GM18502 (cell line): ENCODE data around the gene ASCL3.
"Not testable (repeated sequence)": the region's sequence is repeated elsewhere in the genome, so short reads cannot be mapped to it uniquely, and the experiment has no call there.

Source experiments
- ATAC-seq: cut with Tn5 transposase; IDR thresholded peaks from one replicate; pipeline ENCODE4 v1.9.1; 2021; ENCODE audit warnings: mild to moderate bottlenecking; ENCODE audit not compliant: unreplicated experiment, poor library complexity

Gene ASCL3

GRCh38 chr11:8942518-8943066 lies at the start of gene ASCL3:
Gene ASCL3, minus strand, starts transcription at chr11:8943016. Its CDS starts 4,855 bp downstream, at chr11:8938161.
- no peak for ATAC-seq

DNA sequence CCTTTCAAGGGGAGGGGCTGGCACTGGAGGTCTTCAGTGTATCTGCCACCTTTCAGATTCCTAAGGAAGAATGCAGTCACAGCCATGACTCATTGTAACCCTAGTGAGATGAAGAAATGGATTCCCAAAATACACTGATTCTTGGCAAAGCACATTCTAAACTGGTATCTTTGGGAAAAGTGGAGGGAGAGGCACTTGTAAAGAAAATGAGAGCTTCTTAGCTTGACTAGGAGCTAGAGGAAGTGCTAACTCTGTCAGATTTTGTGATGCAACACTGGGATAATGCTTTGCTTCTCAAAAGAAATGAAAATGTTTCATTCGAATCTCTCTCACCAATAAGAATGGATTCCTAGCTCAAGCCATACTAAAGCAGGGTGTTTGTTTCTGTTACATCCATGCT lies 46.6 kb upstream of the ASCL3 start:
- no peak for ATAC-seq

GRCh38 chr11:8988329-8989234 lies 45.8 kb upstream of the ASCL3 start:
- no peak for ATAC-seq

GRCh38 chr11:8987446-8987845 lies 44.6 kb upstream of the ASCL3 start:
- ATAC-seq: no peak

DNA sequence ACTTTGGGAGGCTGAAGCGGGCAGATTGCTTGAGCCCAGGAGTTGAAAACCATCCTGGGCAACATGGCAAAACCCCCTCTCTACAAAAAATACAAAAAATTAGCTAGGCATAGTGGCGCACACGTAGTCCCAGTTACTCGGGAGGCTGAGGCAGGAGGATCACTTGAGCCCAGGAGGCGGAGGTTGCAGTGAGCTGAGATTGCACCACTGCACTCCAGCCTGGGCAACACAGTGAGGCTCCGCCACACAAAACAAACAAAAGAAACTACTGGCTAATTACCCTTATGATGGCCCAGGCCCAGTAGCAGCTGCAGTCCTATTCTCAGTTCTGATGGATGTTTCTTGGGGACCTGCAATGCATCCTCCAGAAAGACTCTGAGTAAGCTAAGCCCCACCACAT lies 44.0 kb upstream of the ASCL3 start:
- not testable (repeated sequence) for ATAC-seq

DNA sequence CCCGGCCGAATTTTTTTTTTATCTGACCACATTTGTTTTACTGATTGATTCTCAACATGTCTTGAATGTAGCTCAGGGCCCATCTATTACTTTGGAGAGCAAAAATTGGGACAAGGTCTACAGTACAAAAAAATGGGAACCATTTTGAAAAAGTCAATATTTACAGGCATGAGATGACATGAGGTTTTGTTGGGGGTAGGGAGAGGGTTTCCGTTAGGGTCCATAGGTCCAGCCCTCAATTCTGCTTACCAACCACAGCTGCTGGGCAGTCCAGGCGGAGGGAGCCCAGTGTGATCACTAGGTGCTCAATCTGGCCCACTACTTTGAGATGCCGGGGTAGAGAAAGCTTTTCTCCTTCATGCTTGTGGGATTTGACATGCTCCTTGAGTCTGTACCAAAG lies 42.6 kb upstream of the ASCL3 start:
- ATAC-seq: no peak

DNA sequence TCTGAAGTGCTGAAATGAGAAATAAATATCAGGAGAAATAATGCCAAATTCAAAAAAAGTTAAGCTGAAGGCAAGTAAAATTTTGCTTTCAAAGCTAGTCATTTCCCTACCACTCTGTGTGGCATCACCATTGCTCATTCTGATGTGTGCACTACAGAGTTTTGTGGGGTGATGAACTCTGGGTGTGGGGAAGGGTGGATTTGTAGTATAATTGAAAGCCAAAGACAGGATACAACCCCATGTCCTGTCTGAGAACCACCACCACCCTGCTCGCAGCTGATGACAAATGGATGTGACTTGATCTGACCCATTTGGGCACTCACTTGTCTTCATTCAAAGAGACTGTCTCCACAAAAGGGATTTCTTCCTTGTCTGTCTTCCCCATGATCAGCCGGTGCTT lies 40.7 kb upstream of the ASCL3 start:
- no peak for ATAC-seq

- no peak for ATAC-seq
These were observed 37.7 kb upstream of the ASCL3 start for GRCh38 chr11:8980485-8980884.

DNA sequence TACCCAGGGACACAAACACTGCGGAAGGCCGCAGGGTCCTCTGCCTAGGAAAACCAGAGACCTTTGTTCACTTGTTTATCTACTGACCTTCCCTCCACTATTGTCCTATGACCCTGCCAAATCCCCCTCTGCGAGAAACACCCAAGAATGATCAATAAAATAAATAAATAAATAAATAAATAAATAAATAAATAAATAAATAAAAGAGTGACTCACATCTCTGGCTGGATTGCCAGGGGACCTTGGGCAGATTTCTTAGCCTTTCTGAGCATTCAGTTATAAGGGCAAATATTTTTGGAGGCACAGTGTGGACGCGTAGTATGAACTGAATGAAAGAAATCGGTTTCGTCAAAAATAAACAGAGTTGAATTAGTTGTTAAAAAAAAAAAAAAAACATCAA lies 36.5 kb upstream of the ASCL3 start:
- ATAC-seq: not testable (repeated sequence)

- no peak for ATAC-seq
These were observed 30.3 kb upstream of the ASCL3 start for GRCh38 chr11:8973121-8973520.

GRCh38 chr11:8971924-8972316 lies 29.1 kb upstream of the ASCL3 start:
- no peak for ATAC-seq

- ATAC-seq: no peak
These were observed 28.5 kb upstream of the ASCL3 start for GRCh38 chr11:8971196-8971923.

DNA sequence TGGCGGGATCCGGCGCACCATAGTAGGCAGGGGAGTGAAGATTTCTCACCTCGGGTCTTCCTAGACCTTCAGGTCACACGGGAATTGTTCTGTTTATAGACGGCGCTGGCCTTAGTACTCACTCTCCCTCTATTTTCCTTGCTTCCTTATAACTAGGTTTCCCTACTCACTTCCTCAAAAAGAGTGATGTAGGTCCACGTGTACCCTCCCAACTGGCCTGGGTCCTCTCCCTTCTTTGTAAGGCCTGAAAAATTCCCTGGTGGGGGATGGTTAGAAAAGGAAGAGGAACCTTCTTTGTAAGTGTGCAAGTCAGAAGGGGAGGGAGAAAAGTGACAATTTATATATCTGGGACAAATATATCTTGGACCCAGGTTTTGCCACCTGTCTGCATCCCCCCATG lies 24.4 kb upstream of the ASCL3 start:
- ATAC-seq: no peak

DNA sequence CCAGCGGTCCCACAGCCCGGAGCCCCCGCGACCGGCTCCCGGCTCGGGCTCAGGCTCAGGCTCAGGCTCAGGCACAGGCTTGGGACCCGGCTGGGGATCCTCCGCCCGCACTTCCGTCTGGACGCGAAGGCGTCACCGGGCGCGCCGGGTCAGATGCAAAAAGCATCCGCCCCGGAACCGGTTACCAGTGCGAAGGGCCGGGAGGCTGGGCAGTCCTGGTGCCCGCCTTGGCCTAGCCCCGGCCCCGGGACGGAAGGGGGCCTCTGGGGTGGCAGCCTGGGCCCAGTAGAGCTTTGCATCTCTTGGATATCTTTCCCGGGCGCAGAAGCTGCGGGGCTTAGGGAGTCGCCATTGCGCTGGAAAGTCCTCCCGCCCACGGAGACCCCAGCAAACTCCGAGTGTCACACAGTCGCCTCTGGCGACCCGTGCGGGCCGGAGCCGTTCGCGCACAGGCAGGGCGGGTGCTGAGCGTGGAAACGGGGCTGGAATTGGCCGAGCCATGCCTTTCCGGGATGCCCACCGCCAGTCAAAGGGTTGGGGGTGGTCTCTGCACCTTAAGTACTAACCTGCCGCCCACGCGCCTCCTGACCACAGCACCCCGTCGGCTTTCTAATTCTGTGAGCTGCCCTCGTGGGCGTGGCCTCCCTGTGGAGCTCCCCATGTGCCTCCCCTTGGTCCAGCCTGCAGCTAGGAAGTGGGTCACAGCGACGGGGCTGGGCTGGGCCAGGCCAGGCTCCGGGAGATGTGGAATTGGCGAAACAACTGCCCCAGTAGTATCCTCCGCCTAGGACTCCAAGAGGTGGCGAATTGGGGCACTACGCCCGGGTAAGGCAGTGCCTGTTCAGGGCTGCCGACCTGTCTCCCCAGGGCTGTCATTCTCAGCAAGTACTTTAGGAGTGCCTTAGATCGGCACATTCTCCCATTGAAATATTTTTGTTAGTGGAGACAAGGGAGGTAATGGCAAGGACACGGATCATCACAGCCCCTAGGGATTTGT lies 21.8 kb upstream of the ASCL3 start, which contains the start of gene TMEM9B:
Gene TMEM9B, minus strand, starts transcription at position 119 of the 997 bp plus-strand sequence. CDS start 129 bp downstream, outside the sequence.
- peak; percentile 87 for ATAC-seq

DNA sequence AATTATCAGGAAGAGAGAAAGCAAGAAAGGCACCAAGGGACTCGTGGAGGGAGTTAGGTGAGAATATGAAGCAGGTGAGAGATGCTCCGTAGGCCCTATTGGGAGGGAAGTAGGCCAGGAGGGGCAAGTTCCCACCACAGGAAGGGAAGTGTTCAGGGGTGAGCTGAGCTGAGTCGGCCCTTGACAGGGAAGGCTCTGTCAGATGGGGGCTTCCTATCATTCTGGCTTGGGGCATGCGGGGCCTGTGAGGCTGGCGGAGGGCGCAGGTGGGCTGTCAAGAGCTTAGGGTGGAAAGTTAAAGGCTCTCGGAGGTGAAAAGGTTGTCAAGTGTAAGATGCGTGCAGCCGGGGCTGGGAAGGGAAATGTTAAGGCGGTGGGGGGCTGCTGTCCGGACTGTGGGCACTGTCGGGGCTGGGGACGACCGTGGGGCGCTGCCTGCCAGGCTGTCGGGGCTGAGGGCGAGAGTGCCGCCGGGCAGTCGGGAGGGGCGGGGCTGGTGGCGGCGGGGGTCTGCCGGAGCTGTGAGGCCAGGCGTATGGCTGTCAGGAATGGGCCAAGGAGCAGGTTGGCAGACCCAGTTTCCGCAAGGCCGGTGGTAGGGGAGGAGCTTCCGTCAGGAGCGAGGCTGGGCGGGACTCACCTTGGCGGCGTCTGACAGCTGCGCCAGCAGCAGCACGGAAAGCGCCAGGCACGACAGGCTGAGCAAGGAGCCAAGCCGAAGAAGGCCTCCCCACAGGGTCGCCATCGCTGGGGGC lies 20.9 kb upstream of the ASCL3 start:
- ATAC-seq: peak; percentile 69

- ATAC-seq: no peak
These were observed 20.0 kb upstream of the ASCL3 start for GRCh38 chr11:8962841-8963240.

GRCh38 chr11:8961401-8961800 lies 18.6 kb upstream of the ASCL3 start:
- ATAC-seq: no peak

DNA sequence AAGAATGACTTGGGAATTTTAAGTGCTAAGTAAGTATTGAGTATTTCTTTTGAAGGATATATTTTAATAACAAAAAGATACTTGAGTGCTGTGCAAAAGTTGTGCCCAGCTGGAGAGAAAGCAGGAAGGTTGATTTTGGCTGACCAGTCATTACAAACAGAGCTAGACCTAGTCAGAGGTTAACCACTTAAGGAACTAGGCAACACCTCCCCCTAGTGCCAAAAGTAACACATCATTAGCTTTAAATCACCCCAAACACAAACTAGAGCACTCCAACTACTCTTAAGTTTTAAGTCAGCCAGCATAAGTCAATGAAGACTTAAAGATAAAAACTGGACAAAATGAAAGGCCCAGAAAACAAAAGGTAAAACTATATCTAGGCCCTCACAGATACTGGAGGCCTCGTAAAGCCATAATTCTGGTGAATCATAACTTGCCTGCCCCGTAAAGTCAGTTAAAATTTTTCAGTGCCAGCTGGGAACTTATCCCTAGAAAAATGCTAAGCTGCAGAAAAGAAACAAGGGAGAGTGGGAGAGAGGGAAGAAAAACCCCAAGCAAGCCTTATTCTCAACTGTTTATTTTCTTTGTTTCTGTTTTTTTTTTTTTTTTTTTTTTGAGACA lies 16.8 kb upstream of the ASCL3 start:
- peak; percentile 45 for ATAC-seq

DNA sequence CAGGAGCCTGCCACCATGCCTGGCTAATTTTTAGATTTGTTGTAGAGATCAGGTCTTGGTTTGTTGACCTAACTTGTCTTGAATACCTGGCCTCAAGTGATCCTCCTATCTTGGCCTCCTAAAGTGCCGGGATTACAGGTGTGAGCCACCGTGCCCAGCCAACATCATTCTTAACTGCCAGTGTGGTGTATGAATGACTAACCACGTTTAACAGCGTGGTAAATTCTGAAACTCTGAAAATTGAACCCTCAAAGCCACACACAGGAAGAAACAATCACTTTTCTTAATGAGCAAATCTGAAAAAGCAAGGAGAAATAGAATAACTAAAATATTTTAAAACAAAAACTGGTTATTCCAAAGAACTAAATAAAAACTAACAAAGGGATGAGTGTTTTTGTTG lies 14.0 kb upstream of the ASCL3 start:
- no peak for ATAC-seq
